Measurements from ENCODE around the gene RBPMS2.

The RBPMS2 gene

DNA sequence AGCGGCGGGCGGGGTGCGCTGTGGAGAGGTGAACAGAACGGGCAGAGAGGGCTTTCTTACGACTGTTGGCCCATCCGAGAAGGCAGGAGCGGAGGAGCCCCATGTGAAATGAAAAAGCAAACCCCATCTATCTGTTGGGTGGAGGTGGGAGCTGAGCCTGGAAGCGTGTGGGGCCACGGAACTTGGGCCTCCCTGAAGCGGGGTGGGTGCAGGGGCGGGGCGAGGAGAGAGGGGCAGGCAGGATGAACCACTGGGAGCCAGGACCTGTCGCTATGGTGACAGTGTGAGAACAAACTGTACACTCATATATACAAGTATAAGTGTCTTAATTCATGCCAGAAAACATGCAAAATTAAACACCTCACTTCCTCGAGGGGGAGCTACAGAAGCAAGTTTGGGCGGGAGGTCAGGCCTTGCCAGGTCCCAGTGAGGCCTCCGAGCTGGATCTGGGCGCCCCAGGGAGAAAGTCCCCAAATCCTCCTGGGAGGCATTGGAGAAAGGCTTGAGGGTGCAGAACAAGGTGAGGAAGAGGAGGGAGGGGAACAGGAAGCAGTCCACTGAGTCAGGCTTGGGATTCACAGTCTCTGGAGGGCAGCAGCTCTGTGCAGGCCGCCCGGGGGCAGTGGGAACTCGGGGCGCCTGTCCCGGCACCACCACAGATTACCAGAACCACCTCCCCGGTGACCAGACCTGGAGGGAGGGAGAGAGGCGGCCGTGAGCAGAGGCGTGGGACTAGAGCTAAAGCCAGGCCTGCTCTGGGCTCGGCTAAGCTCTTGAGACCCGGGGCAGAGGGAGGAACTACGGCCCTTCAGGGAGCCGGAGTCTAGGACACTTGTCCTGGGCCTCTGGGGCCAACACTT is 34.8 kb downstream of the RBPMS2 start:
- TF ChIP-seq, protein P1, sequence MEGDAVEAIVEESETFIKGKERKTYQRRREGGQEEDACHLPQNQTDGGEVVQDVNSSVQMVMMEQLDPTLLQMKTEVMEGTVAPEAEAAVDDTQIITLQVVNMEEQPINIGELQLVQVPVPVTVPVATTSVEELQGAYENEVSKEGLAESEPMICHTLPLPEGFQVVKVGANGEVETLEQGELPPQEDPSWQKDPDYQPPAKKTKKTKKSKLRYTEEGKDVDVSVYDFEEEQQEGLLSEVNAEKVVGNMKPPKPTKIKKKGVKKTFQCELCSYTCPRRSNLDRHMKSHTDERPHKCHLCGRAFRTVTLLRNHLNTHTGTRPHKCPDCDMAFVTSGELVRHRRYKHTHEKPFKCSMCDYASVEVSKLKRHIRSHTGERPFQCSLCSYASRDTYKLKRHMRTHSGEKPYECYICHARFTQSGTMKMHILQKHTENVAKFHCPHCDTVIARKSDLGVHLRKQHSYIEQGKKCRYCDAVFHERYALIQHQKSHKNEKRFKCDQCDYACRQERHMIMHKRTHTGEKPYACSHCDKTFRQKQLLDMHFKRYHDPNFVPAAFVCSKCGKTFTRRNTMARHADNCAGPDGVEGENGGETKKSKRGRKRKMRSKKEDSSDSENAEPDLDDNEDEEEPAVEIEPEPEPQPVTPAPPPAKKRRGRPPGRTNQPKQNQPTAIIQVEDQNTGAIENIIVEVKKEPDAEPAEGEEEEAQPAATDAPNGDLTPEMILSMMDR (conservative IDR thresholded peaks at IDR 0.05) = peak; percentile 48
- H3K27ac ChIP-seq = no peak overlapping the region

- H3K27ac ChIP-seq = no peak overlapping the region
- TF ChIP-seq, protein P1 (conservative IDR thresholded peaks at IDR 0.05) = no peak
Measured at GRCh38 chr15:64739577-64740143, 35.7 kb downstream of the RBPMS2 start.

DNA sequence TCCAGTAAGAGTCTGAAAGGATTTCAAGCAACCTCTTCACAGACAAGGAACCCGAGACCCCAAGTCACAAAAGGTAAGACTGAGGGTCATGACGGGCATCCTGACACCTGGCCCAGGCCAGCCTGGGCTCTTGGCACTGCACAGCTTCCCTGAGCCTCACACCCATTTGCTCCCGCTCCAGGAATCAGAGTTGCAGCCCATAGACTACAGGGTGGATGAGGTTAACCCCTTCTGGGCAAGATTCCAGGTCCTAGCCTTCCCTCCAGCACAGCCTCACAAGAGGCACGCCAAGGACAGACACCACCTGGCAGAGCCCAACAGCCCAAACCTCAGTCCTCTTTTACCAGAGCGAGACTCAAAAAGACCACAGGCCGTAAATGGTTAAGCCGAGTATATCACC is 36.2 kb downstream of the RBPMS2 start:
- no peak overlapping the region for H3K27ac ChIP-seq
- TF ChIP-seq, protein P1 (conservative IDR thresholded peaks at IDR 0.05) = no peak

GRCh38 chr15:64738226-64739095 is 36.9 kb downstream of the RBPMS2 start:
- H3K27ac ChIP-seq = no peak overlapping the region
- TF ChIP-seq, protein P1 (conservative IDR thresholded peaks at IDR 0.05) = no peak

DNA sequence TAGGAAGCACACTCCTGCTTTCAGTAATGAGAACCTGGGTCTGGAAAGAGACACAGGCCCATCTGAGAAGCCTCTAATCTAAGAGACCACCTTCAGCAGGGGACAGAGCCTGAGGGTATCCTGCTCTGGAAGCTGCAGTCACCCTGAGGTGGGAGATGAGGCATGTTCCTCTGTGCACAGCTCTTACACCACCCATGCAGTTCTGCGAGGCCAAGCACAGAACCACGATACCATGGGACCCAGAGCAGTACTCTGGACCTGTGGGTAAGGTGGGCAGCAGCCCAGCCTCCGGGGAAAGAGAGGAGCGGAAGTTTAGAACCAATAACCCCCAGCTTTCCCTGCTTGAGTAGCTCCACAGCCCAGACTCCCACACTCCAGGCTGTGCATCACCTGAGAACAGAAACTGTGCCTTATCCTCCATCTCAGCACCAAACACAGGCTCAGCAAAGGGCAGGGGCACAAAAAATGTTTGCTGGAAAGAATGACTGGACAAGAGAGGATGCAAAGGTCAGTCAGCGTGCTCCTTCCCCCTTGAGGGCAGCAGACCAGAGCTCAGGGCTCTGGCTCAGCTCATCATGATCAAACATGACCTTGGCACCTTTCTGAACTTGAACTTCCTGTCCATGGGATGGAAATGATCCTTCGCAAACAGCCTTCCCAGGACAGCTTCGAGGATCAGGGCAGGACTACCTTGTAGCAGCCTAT is 43.1 kb downstream of the RBPMS2 start:
- TF ChIP-seq, protein P1 (conservative IDR thresholded peaks at IDR 0.05) = no peak
- H3K27ac ChIP-seq = peak overlapping the region; percentile 32

DNA sequence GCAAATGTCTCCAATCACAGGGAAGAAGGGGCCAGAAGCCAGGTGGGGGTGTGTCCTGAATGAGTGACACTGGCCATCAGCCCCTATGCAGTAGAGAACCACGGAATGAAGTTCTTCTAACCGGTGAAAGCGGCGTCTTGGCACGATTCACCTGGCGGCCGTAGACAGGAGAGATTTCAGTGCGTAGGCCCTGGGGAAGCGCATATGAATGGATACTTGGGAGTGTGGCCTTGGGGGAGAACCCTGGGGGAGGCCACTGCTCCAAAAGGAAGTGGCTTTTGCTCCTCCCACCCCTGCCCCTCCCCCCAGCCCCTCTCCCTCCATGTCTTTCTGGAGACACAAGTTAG is 43.6 kb downstream of the RBPMS2 start:
- TF ChIP-seq, protein P1 (conservative IDR thresholded peaks at IDR 0.05) = no peak
- H3K27ac ChIP-seq = peak overlapping the region; percentile 32
